ENCODE results near the gene EIF4G1.

EIF4G1 gene

DNA sequence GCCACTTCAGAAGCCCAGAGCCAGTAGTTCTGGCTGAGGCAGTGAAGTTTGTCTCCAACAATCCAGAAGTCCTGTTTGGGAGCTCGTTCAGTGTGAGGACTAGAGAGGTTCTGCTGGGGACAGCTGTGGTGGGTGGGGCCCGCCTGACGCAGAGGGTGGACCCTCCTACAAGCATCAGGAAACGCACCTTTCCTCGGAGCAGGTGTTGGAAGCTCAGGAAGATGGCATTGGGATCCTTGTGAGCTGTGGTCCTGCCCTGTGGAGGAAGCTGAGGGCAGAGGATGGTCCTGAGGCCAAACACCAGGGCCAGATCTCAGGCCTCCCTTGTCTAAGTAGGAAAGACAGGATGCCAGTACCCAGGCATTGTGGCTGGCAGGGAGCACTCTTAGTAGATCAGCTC, 58.5 kb downstream of the EIF4G1 start:
- DNase-seq: no peak

- DNase-seq: no peak
Observed at GRCh38 chr3:184373422-184373821, 59.0 kb downstream of the EIF4G1 start.

- DNase-seq: no peak
Observed at GRCh38 chr3:184375747-184376461, 61.5 kb downstream of the EIF4G1 start.

DNA sequence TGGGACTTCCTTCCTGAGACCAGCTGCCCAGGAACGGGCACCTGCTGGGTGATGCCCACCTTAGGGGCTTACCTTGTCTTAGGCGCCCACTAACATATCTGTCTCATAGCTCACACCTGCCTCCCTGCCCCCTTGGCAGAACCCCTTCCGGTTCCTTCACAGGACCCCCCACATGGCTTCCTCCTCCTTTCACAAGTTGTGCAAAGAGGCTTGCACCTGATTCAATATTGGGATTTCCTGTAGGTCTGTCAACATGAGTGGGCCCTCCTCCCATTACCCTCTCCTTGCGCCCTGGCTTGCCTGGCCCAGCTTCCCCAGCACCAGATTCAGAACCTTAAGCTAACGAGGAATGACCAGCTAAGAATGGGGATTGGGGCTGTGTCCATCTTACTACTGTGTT, 63.0 kb downstream of the EIF4G1 start:
- DNase-seq: peak; percentile 68

DNA sequence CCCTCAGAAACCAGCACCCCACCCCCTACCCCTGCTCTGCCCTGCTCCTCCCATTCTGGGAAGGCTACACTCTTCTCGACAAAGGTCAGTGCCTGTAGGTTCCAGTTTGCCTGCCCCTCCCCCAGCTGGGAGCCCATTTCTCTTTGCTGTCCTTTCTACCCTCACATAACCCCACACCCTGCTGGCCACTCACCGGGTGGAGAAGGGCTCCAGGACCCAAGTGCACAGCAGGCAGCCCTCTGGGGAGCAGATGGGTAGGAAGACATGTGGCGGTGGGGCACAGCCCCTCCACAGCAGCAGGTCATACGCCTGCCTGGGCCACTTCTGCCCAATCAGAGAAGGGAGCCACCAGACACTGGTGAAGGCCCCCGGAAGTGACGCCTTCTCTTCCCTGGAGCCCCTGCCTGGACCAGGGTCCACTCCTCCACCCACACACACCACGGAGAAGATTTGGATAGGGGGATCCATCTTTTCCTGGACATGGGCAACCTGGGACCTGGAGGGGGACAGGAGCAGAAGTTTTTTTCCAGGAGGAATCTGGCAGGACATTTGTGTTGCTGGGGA, 63.6 kb downstream of the EIF4G1 start, which contains the start of gene THPO:
Gene THPO, minus strand, starts transcription at position 326 of the 564 bp plus-strand sequence. CDS start 1,948 bp downstream, outside the sequence.
- peak; percentile 73 for DNase-seq

- no peak for DNase-seq
Observed at GRCh38 chr3:184378651-184379357, 64.4 kb downstream of the EIF4G1 start.

DNA sequence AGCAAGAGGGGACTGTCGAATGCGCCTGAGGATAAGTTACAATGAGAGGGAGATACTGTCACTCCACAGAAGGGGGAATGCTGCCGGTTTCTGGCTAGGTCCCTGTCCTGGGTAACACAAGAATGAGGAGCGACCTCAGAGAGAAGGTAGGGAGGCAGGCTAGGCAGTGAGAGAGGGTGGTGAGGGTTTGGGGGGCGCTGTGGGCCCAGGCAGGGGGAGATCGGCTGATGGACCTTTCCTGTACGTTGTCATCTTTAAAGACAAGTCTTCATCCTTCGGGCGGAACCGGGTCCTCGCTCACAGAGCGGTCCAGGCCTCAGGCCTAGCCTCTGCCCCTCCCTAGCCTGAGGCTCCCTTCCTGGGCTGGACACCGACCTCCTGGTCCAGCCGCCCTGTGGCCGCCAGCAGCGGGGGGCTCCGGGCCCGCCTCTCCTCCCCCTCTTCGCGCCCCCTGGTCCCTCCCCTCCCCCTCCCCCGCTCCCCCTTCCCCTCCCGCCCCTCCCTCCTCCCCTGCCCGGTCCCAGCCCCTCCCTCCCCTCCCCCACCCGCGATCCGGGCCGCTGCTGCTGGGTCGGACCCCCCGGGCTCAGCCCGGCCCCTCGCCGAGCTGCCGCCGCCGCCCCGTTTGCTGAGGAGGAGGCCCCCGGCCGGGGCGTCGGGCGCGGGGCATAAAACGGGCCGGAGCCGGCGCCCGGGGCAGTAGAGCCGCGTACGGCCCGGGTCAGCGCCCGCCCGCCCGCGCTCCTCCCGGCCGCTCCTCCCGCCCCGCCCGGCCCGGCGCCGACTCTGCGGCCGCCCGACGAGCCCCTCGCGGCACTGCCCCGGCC, 65.2 kb downstream of the EIF4G1 start, which contains the start of gene CHRD:
Gene CHRD, plus strand, starts transcription at position 697 of the 827 bp plus-strand sequence. CDS start 265 bp downstream, outside the sequence.
- DNase-seq: peak; percentile 52

- peak; percentile 72 for DNase-seq
Observed at GRCh38 chr3:184380185-184380626, 65.8 kb downstream of the EIF4G1 start.

DNA sequence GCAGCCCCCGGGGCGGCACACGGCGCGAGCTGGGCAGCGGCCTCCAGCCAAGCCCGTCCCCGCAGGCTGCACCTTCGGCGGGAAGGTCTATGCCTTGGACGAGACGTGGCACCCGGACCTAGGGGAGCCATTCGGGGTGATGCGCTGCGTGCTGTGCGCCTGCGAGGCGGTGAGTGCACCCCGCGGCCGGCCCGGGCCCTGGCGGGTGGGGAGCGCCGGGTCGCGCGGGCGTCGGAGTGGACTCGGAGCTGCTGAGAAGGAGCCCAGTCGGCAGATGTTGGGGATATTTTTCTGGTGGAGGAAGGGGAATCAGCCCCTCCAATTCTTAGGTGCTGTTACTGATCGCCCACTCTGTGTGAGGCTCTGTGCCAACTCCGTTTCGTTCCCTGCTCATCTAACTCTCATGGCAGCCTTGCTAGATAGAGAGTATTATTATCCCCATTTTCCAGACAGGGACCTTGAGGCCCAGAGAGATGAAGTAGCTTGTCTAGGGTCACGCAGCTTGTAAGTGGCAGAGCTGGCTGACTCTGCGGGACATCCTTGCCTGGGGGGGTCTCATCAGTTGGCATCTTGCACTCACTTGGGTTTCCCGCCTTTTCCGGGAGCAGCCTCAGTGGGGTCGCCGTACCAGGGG, 66.3 kb downstream of the EIF4G1 start:
- DNase-seq: peak; percentile 42

GRCh38 chr3:184381261-184382224, 67.1 kb downstream of the EIF4G1 start:
- no peak for DNase-seq

- DNase-seq: no peak
Observed at GRCh38 chr3:184382326-184383032, 68.1 kb downstream of the EIF4G1 start.

GRCh38 chr3:184383033-184383740, 68.8 kb downstream of the EIF4G1 start:
- DNase-seq: peak; percentile 5

GRCh38 chr3:184384342-184384741, 69.9 kb downstream of the EIF4G1 start:
- no peak for DNase-seq
